GM21381 (cell line): Measurements from ENCODE around the gene GATA5.

ENCODE experiments used
- ATAC-seq: cut with Tn5 transposase; IDR thresholded peaks from one replicate; pipeline ENCODE4 v1.9.1; 2021; ENCODE audit warnings: mild to moderate bottlenecking, moderate library complexity; ENCODE audit not compliant: unreplicated experiment

The GATA5 gene

GRCh38 chr20:62473717-62474603 lies 1.8 kb downstream of the GATA5 start:
- ATAC-seq, result no peak

- no peak for ATAC-seq
These were observed 2.7 kb downstream of the GATA5 start for GRCh38 chr20:62472941-62473585.

DNA sequence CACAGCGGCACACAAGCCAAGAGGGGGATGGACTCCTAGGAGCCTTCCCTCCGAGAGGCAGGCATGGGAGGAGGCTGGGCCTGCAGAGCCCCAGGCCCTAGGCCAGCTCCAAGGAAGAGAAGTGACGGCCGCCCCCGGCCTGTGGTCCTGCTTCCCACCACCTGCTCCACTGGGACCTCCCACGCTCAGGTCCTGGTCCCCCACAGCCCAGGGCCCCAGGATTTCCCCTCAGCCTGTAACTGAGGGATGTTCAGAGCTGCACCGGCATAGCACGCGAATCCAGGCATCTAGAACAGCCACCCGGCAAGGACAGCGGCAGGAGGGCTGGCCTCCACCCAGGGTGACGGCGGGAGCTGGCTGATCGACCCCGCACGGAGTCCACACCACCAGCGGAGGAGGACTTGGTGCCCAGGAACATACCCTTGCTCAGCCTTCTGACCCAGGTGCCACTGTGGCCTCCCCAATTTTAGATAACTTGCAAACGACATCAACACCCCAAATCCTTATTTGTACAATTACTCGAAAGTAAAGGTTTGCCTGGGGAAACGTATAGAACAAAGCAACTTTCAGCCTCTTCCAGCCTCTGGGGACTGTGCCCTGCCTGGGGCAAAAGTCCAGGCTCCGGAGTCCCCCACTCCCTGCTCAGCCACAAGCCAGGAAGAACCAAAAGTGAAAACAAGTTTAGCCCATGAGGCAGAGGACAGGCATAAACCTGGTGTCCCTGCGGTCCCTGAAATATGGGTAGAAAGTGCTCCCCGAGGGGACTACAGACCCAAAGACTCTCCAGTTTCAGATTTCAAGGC lies 3.5 kb downstream of the GATA5 start:
- no peak for ATAC-seq

DNA sequence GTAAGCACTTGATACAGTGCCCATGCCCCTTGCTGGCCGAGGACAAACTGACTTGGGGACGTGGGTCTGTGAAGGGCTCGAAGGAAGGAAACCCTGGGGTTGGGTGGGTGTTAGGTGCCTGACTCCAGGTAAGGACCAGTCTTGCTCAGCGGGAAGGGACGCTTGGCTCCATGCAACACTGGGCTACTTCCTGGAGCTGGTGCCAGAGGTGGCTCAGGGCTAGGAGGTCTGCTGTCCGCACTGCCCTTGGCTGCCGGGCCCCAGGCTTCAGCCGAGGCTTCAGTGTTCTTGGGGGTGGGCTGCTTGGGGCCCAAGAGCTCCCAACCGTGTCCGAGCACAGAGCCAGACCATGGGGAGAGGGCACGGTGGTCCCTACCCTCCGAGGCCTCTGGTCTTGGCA lies 5.3 kb downstream of the GATA5 start:
- no peak for ATAC-seq

- no peak for ATAC-seq
These were observed 5.8 kb downstream of the GATA5 start for GRCh38 chr20:62470001-62470400.

DNA sequence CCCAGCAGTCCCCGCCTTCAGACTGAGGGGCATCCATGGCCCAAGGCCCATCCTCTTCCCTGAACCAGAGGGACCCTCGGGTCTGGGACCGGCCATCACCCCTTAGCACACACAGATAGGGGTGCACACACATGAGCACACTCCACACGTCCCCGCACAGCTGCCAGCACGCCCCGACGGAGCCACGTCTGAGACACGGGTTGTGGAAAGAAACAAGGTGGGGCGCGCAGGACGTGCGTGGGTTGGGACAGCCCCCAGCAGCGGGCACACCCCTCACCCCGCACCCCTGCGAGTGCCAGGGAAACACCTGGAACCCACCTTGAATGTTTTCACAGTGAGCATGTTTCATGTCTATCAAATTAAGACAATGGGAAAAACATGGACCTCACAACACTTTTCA lies 6.4 kb downstream of the GATA5 start:
- ATAC-seq, result no peak

DNA sequence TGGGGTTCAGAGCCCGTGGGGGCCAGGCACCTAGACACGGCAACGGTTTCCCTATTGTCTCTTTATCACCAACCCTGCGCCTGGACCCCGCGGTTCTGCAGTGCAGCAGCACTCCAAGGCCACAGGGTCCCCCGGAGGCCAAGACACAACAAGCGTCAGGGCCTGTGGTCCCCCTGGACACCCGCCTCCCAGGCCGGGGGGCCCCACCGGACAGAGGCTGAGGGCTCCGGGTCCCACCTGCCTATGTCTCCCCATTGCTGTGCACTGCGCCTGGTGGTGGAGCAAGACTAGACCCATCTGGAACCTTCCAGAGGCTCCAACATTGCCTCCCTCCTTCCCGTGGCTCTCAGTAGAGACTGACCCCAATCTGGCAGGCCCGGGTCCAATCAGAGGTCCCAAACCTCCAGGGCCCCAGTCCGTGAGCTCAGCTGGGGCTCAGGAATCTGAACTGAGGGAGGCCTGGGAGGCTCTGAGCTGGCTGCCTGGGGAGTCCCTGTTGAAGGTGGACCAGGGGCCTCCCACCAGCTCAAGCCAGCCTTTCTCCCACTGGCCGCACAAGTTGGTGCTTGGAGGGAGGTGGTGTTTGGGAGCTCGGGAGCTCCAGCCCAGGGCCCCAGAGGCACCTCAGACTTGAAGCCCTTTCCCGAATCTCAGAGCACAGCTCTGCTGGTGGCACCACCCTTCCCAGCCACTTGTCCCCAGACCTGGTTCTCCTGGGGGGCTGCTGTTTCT lies 8.8 kb downstream of the GATA5 start:
- ATAC-seq, result no peak

DNA sequence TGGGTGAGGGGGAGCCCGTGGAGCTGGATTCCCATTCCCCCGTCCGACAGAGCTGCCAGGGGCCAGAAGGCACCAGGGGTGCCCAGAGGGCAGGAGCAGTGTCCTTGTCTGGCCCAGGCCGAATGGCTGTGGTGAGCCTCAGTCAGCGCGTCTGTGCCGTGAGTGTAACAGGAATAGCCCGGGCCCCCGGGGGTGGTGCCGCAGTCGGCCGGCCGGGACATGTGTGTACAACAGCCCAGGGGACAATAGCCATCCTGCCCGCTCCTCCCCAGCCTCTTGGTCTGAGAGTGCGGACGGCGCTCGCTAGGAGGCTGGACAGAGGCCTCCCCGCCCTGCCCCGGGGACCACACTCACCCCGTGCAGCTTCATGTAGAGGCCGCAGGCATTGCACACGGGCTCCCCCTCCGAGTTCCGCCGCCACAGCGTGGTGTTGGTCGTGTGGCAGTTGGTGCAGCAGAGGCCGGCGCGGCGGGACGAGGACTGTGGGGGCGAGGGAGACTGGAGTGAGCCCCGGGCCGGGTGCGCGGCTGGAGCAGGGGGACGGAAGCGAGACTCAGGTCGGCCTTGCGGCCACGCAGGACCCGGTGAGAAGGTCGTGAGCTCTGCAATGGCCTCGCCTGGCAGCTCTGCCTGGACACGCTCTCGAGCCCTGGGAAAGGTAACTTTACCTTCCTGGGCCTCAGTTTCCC lies 9.6 kb downstream of the GATA5 start:
- ATAC-seq, result no peak

DNA sequence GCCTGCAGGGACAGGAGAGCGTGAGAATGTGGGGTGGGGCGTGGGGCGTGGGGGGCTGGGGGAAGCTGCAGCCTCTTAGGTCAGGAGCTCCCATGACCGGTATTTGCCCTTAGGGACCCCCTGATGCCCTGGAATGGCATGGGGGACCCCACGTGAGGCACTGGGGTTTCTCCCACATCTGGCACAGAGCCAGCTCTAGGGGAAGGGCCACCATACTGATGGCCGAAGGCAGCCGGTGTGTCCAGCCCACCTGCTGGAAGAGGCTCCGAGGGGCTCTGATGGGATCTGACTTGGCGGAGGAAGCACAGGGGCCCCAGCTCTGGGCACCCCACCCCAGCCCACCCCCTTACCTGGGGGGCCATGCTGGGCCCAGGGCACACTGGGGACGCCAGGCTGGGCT lies 10.8 kb downstream of the GATA5 start:
- ATAC-seq, result no peak

DNA sequence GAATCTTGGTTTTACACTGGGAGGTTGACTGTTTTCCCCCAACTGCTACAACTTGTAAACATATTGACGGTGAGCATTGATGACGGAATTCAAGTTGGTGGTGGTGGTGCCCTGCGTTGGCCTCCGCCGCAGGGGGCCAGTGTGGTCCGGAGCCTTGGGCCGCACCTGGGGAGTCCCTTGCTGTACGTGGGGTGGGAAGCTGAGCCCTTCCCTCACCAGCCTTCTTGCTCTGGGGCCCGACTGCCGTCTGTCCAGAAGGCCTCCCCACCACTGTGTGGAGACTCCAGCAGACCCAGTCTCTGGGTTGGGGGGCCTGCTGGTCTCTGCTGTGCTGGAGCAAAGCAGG lies 11.4 kb downstream of the GATA5 start:
- no peak for ATAC-seq

GRCh38 chr20:62463651-62464424 lies 12.0 kb downstream of the GATA5 start:
- ATAC-seq, result no peak

- no peak for ATAC-seq
These were observed 12.7 kb downstream of the GATA5 start for GRCh38 chr20:62462976-62463592.

- no peak for ATAC-seq
These were observed 14.0 kb downstream of the GATA5 start for GRCh38 chr20:62461834-62462233.

GRCh38 chr20:62461157-62461556 lies 14.6 kb downstream of the GATA5 start:
- ATAC-seq, result no peak

GRCh38 chr20:62460678-62461077 lies 15.1 kb downstream of the GATA5 start:
- ATAC-seq, result no peak

- no peak for ATAC-seq
These were observed 16.3 kb downstream of the GATA5 start for GRCh38 chr20:62459488-62459887.

- ATAC-seq, result no peak
These were observed 17.2 kb downstream of the GATA5 start for GRCh38 chr20:62458275-62459251.

- no peak for ATAC-seq
These were observed 18.0 kb downstream of the GATA5 start for GRCh38 chr20:62457831-62458230.
